Cerebellar nuclear complex (tissue), 1 donor: ENCODE results near the gene CDH4.

Source experiments
- DNase-seq, 2 experiments: peaks; one replicate each; lab custom pipeline; 2025; lab: John Stamatoyannopoulos, UW

Gene CDH4

DNA sequence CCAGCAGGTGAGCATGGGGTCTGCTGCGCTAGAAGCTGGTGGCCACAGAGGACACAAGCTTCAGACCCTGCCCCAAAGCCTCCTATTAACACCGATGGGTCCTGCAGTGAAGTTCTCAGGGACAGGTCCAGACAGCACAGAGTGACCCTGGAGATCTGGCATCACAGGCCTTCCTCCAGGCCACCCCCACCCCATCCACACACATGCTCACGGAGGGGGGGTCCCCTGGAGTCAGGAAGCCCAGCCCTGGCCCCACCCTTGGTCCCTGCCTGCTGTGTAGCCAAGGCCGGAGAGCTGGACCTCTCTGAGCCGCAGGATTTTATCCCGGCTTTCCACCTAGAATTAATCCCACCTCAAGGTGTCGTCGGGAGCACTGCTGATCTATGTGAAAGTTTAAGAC is 646.3 kb downstream of the CDH4 start:
- no peak for DNase-seq

DNA sequence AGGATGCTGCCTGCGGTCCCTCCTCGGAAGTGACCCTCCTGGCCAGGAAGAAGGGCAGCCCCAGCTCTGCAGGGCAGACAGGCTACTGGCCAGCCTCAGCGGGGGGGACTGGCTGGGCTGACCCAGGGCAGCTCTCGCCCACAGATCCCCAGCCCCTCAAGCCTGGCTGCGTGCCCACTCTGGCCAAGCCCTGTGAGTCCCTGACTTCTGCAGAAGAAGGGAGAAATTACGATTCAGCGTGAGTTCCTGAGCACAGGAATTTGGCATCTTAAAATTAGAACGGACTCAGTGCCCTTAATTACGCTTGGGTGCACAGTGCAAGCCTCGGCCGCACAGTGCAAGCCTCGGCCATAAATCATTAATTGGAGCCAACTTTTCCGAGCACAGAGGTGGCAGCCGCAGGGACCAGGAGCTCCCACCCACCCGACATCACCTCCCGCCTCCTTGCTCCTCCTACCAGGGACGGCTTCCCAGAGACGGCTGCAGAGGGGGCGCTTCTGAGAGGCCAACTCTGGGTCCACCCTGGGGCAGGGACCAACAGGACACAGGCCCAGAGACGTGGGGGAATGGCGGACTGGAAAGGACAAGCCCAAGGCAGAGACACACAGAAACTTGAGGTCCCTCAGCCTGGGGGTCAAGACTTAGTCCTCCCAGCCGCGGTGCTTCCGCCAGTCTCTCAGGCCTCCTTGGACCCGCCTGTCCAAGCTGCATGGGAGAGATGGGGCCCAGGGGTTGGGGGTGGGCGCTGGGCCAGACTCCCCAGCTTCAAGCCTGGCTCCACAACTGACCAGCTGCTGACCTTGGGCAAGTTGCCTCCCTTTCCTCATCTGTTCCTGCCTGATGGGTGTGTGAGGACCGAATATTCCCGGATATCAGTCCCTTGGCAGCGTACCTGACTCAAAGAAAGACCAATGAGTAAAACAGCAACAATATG is 648.2 kb downstream of the CDH4 start:
- DNase-seq: no peak

DNA sequence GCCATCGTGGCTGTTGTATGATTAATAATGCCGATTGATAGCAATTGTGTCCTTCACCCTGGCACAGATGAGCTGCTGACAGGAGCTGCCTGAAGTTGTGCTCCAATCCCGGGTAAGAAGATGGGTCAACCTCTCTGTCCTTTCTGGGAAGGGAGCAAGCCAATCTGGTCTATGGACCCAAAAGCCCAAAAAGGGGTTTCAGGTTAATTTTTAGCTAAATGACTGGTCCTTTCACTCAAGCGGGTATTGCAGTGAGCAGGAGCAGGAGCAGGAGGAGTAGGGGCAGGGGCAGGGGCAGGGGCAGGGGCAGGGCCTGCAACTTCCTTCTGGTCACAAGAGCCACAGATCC is 648.9 kb downstream of the CDH4 start:
- DNase-seq: no peak

DNA sequence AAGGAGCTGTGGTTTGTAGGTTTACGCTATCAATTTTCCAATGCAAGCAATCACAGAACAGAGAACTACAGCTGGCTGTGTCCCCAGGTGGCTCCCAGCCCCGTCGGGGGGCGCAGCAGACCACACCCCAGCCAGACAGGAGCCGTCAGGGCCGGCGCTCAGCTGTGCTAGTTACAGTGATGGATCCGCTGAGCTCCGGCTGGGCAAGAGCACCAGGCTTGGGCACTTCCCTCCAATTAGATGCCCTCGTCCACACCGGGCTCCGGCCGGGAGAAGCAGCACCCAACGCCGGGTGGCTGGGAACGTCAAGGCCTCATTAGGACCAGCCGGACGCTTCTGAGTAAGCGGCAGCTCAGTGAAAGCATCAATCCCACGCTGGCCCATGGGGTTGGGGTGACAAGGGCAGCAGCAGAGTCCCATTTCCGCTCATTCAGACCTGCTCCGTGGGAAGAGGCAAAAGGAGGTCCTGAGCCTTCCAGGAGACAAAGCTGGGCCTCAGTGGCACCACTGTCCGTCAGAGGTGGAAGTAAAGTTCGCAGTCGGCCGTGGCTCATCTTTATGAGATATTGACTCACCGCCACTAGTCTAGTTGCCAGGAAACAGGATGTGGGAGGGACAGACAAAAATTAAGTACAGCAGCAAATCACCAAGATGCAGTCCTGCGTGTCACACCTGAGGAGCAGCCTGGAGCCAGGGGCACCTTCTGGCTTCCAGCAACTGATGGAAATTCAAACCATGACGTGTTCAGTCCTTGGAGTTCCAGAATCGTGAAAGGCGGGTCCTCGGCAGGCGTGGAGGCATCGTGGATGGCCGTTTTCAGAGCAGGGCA is 649.5 kb downstream of the CDH4 start:
- no peak for DNase-seq

DNA sequence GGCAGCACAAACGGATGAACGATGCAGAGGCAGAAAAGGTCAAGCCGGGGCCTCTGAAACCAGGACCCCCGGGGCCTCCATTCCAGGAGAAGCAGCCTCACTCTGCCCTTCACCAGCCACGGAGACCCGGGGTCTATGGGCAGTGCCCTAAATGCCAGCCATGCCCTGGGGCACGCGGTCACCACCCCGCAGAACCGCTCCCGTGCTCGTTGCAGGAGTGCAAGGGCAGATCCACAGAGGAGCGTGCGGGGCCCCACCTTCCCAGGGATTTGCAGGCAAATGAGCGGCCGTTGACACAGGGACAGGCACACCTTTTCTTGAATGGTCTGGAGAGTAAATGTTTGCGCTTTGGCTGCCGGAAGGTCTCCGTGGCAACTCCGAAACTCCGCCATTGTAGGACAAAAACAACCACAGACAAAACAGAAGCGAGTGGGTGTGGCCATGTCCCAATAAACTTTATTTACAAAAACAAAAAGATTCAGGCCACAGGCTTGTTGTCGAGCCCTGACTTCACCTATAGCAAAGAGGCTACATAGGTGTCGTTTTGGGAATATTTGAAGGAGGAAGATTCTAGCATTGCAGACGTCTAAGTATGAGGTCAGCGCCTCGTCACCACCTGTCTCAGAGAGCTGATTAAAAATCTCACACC is 650.3 kb downstream of the CDH4 start:
- no peak for DNase-seq

DNA sequence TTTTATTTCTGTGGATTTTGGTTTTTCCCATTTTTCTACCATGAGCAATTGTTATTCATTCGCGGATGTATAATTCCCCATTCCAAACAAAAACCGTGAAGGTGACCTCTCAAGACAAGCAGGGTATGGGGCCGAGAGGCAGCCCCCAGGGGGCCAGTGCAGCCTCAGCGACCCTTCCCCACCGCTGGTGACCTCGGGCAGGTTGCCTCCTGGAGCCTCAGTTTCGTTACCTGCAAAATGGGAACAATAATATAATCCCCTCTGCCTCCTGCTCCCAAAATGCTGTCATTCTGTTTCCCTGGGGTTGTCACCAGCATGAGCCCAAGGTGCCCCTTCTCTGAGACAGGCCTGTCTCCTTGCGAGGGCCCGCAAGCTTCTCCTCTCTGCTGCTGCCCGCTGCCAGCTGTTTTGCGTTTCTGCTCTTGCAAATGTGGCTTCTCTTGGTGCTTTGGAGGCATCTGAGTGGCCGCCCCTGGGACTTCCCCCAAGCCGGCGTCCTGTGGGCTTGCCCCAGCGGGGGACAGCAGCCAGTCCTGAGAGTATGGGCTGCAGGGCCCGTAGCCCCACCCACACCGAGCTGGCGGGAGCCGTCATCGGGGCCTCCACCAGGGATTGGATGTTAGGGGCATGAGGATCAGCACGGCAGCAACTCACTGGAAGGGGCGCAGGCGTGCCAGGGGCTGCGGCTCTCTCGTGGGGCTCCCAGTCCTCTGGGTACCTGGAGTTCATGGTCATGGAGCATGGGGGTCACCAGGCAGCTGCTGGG is 651.7 kb downstream of the CDH4 start:
- no peak for DNase-seq

DNA sequence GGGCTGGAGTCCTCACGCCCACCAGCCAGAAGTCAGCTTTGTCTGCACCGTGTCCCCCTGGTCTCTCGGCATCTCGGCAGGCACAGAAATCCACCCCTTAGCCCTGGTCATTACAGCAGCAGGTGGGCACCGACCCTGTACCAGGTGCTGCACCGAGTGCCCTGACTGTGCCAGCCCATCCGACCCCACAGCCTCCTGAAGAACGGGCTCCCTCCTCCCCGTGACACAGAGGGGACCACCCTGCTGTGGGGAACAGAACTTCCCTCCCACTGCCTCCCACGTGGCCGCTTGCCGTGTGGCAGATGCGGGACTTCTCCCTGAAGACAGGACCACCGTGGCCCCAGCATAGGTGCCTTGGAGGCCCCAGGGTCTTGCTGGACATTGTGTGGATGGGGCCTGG is 652.4 kb downstream of the CDH4 start:
- DNase-seq: no peak

DNA sequence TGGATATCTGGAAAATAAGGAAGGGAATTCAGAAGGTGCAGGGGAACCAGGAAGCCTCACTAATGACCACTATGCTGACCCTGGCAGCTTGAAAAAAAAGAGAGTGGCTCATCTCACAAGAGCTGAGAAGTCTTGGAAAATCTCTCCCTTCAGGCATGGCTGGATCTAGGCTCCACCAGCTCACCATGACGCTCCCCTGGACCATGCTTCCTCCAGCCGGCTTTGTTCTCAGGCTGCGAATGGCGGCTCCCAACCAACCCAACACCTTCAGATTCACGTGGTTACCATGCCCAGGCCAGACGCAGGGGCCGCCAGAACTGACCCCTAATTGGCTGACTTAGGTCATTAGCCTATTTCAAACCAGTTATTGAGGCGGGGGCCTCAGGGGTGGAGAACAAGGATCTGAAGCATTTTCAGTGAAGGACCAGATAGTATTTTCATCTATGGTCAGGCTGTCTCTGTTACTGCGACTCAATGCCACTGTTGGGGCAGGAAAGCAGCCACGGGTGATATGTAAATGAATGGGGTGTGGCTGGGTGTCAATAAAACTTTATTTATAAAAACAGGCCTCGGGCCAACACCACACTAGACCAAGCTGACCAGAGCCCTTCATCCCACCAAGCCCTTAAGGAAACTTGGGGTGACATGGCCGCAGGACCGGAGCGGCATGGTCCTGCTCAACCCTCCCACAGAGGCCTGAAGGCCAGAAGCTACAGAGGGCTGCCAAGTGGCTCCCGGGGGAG is 653.9 kb downstream of the CDH4 start:
- DNase-seq: no peak

DNA sequence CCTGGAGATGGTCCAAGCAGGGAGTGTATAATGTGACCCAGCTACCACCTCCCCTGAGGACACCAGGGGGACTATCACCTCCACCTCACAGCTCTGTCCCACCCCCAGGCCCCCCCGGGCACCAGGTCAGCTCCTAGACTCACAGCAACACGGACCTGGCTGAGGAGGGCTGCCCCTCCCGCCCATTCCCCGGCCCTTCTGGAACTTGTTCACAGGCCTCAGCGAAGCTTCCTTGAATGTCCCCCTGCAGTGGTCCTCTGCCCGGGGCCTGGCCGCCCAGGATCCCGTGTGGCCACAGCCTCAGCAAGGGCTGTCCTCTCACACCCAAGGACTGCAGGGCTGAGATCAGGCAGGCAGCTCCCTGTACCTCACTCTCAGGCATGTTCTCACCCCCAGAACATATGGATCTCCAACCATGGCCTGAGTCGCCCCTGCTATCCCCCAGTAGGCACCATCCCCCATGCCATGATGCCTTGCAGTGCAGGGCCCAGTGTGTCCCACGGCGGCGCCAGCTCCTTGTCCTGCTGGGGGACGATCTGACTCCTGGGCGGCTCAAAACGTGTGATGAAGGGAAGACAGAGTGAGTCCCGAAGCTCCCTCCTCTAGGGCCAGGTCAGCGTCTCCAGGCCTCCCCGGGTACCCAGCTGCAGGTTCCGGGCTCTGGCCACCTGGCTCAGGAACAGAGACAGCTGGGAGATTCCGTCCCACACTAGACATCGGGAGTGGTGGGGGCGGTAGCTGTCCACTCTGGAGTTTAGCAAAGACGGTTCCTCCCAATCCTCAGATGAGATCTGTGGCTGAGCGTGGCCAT is 655.2 kb downstream of the CDH4 start:
- DNase-seq: no peak

DNA sequence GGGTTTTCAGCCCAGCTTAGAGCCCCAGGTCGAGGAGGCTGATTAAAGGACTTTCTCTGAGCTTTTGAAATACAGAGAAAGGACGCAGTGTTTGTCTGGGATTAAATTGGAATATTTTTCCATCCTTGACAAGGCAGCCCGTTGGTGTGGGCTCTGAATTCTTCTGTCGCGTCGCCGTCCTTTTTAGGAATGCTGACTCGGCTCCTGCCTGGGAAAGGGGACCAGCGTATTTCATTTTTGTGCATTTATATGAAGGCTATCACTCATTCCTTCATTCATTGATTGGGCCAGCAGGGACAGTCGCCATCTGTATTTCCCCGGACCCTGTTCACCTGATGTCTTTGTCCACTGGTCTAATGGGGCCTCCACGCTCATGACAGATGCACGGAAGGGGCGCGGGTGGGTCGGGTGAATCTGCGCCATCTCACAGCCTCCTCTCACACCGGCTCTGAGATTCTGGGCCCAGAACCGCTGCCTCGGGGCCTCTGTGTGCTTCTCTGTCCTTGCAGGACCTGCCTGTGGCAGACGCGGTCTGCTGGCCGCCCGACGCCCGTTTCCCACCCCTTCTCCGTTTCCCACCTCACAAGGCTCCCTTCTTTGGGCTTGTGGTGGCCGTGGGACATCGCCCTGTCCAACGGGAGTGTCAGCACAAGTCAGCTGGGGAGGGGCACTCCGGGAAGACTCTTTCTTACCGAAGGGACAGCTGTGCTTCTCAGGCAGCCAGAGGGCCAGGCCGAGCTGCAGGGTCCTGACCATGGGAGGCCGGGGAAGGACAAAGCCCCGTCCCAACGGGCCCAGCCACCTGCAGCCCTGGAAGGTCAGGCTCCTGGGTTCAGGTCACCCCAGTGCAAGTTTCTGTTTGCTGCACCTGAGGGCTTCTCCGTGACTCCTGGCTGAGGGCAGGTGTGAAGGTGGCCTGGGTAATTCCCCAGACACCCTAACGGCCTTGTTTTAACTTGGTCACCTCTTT is 656.3 kb downstream of the CDH4 start:
- no peak for DNase-seq

DNA sequence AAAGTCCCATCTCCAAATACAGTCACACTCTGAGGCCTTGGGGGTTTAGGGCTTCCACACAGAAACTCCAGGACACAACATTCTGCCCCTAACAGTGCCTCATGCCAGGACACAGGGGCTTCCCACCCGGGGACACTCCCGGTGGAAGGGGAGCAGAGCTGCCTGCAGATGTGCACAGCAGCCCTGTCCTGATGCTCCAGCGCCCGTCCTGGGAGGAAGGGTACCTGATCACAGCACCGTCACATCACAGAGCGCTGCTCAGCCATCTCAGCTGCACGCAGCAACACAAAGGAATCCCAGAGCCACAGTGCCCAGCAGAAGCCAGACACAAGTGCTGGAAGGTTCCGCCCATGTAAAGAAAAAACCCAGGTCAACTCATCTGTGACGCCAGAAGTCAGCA is 657.0 kb downstream of the CDH4 start:
- no peak for DNase-seq

DNA sequence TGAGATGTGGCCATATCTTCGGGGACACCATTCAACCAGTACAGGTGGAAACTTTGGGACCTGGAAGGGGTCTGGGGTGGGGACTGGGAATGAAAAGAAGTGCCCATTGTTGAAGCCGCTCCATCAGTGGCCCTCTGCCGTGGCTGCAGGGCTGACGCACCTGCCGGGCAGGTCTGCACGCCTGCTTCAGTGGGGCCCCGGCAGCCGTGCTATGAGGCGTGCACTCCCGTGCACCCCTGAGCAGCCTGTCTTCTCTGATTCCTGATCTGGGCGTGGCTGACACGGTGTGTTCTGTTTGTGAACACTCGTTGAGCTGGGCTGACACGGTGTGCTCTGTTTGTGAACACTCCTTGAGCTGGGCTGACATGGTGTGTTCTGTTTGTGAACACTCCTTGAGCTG is 657.8 kb downstream of the CDH4 start:
- DNase-seq: no peak

DNA sequence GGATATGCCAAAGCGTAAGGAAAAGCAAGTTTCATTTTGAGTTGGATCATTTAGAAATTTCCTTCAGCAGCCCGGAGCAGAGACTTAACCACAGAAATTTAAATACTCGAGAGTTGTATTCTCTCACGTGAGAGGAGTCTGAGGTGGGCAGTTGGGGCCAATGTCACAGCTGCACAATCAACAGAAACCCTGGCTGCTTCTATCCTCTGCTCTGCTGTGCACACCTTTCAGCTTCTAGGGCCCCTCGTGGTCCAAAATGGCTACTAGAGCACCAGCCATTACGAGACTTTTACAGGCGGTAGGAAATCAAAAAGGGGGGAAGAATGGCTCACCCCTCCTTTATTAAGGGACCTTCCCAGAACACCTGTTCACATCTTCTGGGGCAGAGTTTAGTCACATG is 659.8 kb downstream of the CDH4 start:
- DNase-seq: no peak

DNA sequence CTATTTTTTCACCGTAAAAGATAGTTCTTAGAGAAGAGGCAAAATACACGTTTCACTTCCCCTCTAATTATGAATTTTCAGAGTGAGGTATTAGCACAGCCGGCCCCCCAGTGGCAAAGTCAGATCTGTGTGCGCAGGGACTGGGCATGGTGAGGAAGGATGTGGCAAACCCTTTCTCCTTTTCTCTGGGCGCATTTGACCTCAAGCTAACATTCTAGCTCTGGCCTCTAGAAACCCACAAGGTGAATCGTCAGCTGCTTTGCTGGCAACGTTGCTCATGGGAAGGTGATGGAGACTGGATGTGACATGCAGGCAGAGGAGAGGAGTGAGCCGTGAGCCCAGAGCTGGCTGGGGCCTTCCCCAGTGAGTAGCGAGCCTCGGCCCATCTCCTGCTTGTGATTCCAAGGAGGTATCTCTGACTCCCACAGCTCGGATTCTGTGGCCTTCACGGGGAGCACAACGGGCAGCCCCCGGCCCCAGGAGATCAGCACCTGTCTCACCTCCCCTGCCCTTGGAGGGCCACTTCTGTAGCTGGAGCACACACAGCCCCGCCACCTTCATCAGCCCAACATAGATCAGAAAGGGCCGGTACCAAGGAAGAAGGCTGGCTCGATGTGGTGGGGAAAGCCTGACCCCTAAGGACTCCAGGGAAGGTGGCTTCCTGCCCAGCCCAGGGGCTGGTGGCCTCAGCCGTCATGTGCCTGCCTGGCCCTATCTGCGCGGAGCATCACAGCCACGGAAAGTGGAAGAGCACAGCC is 660.8 kb downstream of the CDH4 start:
- no peak for DNase-seq

DNA sequence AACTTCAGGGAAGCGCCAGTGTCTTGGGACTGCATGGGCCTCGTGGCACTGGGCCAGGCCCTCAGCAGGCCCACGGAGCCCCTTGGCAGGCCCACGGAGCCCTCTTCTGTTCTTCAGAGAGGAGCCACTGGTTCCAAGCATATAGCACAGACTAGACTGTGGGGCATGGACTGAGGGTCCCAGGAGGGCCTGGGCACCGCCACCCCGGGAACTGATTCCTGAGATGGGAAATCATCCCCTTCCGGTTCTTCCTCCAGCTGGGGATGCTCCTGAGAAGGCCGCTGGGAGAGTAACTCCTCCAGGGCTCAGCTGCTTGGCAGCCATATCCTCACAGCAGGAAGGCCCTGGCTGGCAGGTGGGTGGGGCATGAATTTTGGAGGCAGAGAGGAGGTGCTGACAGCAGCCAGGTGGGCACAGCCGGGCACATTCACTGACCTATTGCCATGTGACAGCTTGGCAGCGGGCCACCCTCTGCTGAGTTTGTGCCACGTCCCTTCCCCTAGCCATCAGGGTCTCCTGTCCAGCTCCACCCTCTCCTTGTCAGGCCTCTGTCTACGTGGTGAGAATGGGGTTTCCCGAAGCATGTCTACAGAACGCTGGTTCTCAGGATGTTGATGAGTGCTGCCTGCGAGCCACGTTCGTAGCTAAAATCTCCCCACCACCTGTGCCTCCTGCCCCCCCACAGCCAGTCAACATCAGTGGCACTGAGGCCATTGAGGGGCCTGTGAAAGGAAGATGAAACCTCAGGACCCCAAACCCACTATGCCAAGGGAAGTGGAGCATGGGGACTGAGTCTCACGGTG is 661.6 kb downstream of the CDH4 start:
- no peak for DNase-seq

DNA sequence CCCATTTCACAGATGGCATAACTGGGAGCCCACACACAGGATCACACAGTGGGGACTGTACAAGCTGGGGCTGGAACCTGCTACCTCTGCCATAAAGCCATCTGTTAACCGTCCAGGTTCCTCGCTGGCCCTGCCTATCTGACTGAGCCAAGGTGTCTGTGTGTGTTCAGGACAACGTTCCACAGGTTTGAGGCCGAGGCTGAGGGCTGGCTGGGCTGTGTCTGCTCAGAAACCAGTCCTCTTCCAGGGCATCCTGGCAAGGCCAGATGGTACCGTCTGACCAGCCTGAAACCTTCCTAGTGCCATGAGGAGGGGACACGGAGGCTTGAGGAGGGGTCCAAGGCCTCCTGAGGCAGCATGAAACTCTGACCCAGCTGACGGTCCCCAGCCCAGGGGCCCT is 663.0 kb downstream of the CDH4 start:
- DNase-seq: no peak

DNA sequence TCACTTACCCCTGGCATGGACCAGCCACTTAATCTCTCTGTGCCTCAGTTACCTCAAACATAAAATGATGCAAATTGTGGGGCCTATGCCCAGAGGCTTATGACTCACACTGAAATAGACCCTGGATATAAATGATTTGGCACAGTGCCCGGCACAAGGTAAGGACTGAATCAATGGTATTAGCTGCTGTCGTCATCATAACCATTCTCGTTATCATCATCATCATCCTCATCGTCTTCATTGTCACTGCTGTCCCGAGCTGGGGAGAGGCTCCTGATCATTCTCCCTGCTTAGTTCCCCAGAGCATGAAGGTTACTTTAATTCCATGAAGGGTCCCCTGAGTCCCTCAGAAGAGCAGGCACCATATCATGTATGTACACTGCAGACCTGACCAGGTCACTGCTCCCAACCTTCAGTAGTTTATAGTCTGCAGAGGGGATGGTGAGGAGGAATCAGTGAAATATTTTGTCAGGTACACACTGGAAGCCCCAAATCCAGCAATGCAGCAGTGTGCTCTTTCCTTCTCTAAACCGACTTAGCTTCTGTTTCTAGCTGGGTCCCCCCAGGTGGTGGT is 664.3 kb downstream of the CDH4 start:
- no peak for DNase-seq
